IMR-90 (cell line): ENCODE measurements around the gene TASP1. TPM values are rescaled to one million over a fixed set of nuclear protein-coding genes. Genes with fewer than 3 reads are reported as not detected.

ENCODE experiments used
- ATAC-seq: fragments of 200-7000 bp; cut with Tn5 transposase; 2 replicates; pipeline ENCODE4 v1.9.1; 2020; ENCODE audit warnings: low read depth, mild to moderate bottlenecking, moderate library complexity
- BruUV-seq: library from RNA; stranded (reverse); fragments of 400-500 nt; replicated peaks from 2 replicates; lab custom pipeline; 2021; lab: Mats Ljungman, UMichigan
- CTCF ChIA-PET: fragments of 300-600 bp; formaldehyde crosslinking; extraction: SDS; loops from one replicate; lab custom pipeline; 2021; ENCODE audit warnings: antibody characterized with exemption; lab: Yijun Ruan, JAX
- POLR2A ChIA-PET: fragments of 300-600 bp; sonication (Branson Sonifier 250); formaldehyde crosslinking; loops from one replicate; lab custom pipeline; 2022; ENCODE audit warnings: antibody characterized with exemption; ENCODE audit not compliant: unreplicated experiment; lab: Charles Lee
- DNase-seq: peaks from one replicate; pipeline ENCODE4 v3.0.0; 2013
- H2AFZ ChIP-seq: replicated peaks from 2 replicates; pipeline ENCODE3; 2013; ENCODE audit warnings: low read length, mild to moderate bottlenecking; ENCODE audit not compliant: poor library complexity
- H2AK5ac ChIP-seq: 2 replicates; pipeline ENCODE4 v1.6.1; 2013; ENCODE audit warnings: low read depth, low read length, inconsistent platforms
- H2AK9ac ChIP-seq: replicated peaks from 2 replicates; pipeline ENCODE3; 2013; ENCODE audit warnings: mild to moderate bottlenecking, low read depth, low read length, moderate library complexity; ENCODE audit not compliant: poor library complexity
- H2BK120ac ChIP-seq: 2 replicates; pipeline ENCODE4 v1.6.1; 2013; ENCODE audit warnings: low read depth, low read length, inconsistent platforms
- H2BK15ac ChIP-seq: 3 replicates; pipeline ENCODE4 v1.6.1; 2013; ENCODE audit warnings: low read depth, low read length, inconsistent platforms
- H2BK20ac ChIP-seq: 2 replicates; pipeline ENCODE4 v1.6.1; 2013; ENCODE audit warnings: low read depth, mild to moderate bottlenecking, inconsistent platforms, low read length, moderate library complexity
- H2BK5ac ChIP-seq: 2 replicates; pipeline ENCODE4 v1.6.1; 2013; ENCODE audit warnings: mild to moderate bottlenecking, low read depth, low read length, inconsistent platforms; ENCODE audit not compliant: poor library complexity, severe bottlenecking
- H3K14ac ChIP-seq: replicated peaks from 2 replicates; pipeline ENCODE4 v1.6.1; 2013; ENCODE audit warnings: low read depth, low read length, inconsistent platforms
- H3K18ac ChIP-seq: 2 replicates; pipeline ENCODE4 v1.6.1; 2013; ENCODE audit warnings: low read depth, low read length, control low read depth
- H3K23ac ChIP-seq: 2 replicates; pipeline ENCODE4 v1.6.1; 2013; ENCODE audit warnings: low read depth, low read length, inconsistent platforms
- H3K27ac ChIP-seq: 2 replicates; pipeline ENCODE4 v1.5.1; 2013; ENCODE audit warnings: mild to moderate bottlenecking, control low read depth, low read length; ENCODE audit not compliant: insufficient read depth
- H3K27me3 ChIP-seq: 2 replicates; pipeline ENCODE4 v1.6.1; 2013; ENCODE audit warnings: low read length; ENCODE audit not compliant: control insufficient read depth, insufficient read depth
- H3K36me3 ChIP-seq: 2 replicates; pipeline ENCODE4 v1.6.1; 2013; ENCODE audit warnings: low read length, mixed read lengths; ENCODE audit not compliant: control insufficient read depth, insufficient read depth
- H3K4ac ChIP-seq: 2 replicates; pipeline ENCODE4 v1.6.1; 2013; ENCODE audit warnings: low read depth, low read length, inconsistent platforms
- H3K4me1 ChIP-seq: 2 replicates; pipeline ENCODE4 v1.6.1; 2013; ENCODE audit warnings: low read length, mixed read lengths; ENCODE audit not compliant: control insufficient read depth, insufficient read depth
- H3K4me2 ChIP-seq: 2 replicates; pipeline ENCODE4 v1.6.1; 2013; ENCODE audit warnings: low read depth, mild to moderate bottlenecking, control low read depth, low read length, moderate library complexity
- H3K4me3 ChIP-seq: 2 replicates; pipeline ENCODE4 v1.5.1; 2013; ENCODE audit warnings: low read depth, mild to moderate bottlenecking, control low read depth, low read length, moderate library complexity; ENCODE audit not compliant: insufficient read depth
- H3K56ac ChIP-seq: 2 replicates; pipeline ENCODE4 v1.6.1; 2013; ENCODE audit warnings: low read length, inconsistent platforms; ENCODE audit not compliant: insufficient read depth; ENCODE audit errors: extremely low read depth
- H3K79me1 ChIP-seq, 2 experiments: 2 replicates each; pipeline ENCODE4 v1.6.1; 2013; ENCODE audit warnings: low read length in 2 of 2, inconsistent platforms in 1 of 2, low read depth in 1 of 2
- H3K9ac ChIP-seq: 2 replicates; pipeline ENCODE4 v1.6.1; 2013; ENCODE audit warnings: low read depth, low read length, control low read depth
- H3K9me1 ChIP-seq: 2 replicates; pipeline ENCODE4 v1.6.1; 2013; ENCODE audit warnings: low read length, inconsistent platforms; ENCODE audit not compliant: insufficient read depth
- H3K9me3 ChIP-seq: 2 replicates; pipeline ENCODE4 v1.6.1; 2013; ENCODE audit warnings: low read length; ENCODE audit not compliant: control insufficient read depth, insufficient read depth
- H4K20me1 ChIP-seq: 2 replicates; pipeline ENCODE4 v1.6.1; 2013; ENCODE audit warnings: low read length, inconsistent platforms; ENCODE audit not compliant: insufficient read depth
- H4K5ac ChIP-seq: 2 replicates; pipeline ENCODE4 v1.6.1; 2013; ENCODE audit warnings: mild to moderate bottlenecking, low read depth, low read length, control low read depth
- H4K8ac ChIP-seq, 2 experiments: 2 replicates each; pipeline ENCODE4 v1.6.1; 2013; ENCODE audit warnings: low read depth in 2 of 2, low read length in 2 of 2, control low read depth in 1 of 2, inconsistent platforms in 1 of 2
- H4K91ac ChIP-seq: 2 replicates; pipeline ENCODE4 v1.6.1; 2013; ENCODE audit warnings: low read depth, low read length, inconsistent platforms; ENCODE audit not compliant: insufficient read depth
- BHLHE40 ChIP-seq: fragments of 150-350 bp; IDR thresholded peaks from 2 replicates; pipeline ENCODE4 v1.6.1; 2016; ENCODE audit warnings: mild to moderate bottlenecking, low read depth, low read length
- CEBPB ChIP-seq: IDR thresholded peaks from 2 replicates; pipeline ENCODE4 v1.6.1; 2012; ENCODE audit warnings: low read depth, low read length, improper control_type of control experiment
- CHD1 ChIP-seq: IDR thresholded peaks from 2 replicates; pipeline ENCODE4 v1.6.1; 2012; ENCODE audit warnings: low read depth, low read length, improper control_type of control experiment
- MXI1 ChIP-seq: IDR thresholded peaks from 2 replicates; pipeline ENCODE4 v1.6.1; 2012; ENCODE audit warnings: low read depth, mild to moderate bottlenecking, low read length, moderate library complexity, borderline replicate concordance
- NFE2L2 ChIP-seq: fragments of 150-350 bp; IDR thresholded peaks from 2 replicates; pipeline ENCODE4 v1.6.1; 2016; ENCODE audit warnings: low read depth, mild to moderate bottlenecking, low read length
- RAD21 ChIP-seq: IDR thresholded peaks from 2 replicates; pipeline ENCODE4 v1.6.1; 2012; ENCODE audit warnings: low read length, improper control_type of control experiment
- RCOR1 ChIP-seq: IDR thresholded peaks from 2 replicates; pipeline ENCODE4 v1.6.1; 2012; ENCODE audit warnings: mild to moderate bottlenecking, low read length, improper control_type of control experiment; ENCODE audit not compliant: insufficient replicate concordance
- RFX5 ChIP-seq: IDR thresholded peaks from 2 replicates; pipeline ENCODE4 v1.8.0; 2012; ENCODE audit warnings: low read depth, mild to moderate bottlenecking, low read length, moderate library complexity
- SMC3 ChIP-seq: fragments of 150-350 bp; IDR thresholded peaks from 2 replicates; pipeline ENCODE4 v1.6.1; 2016; ENCODE audit warnings: low read depth, mild to moderate bottlenecking, antibody characterized with exemption, low read length, moderate library complexity
- WGBS, 2 experiments: methylation state at CpG; one replicate each; pipeline versions ENCODE4 v1.1.5 to v1.1.7; 2013; ENCODE audit warnings: missing lambda C conversion rate in 2 of 2; ENCODE audit not compliant: insufficient read length in 1 of 2; ENCODE audit errors: extremely low coverage in 2 of 2; 5-methylcytosine and 5-hydroxymethylcytosine counted together
- dilution Hi-C: fragments of 300-500 bp; cut with HindIII; formaldehyde crosslinking; loops from one replicate; pipeline ENCODE4 v1.14.3; 2018; ENCODE audit warnings: low sequenced_read_pairs; ENCODE audit not compliant: unreplicated experiment
- in situ Hi-C: fragments of 300-500 bp; cut with MboI; formaldehyde crosslinking; loops from 3 replicates; pipeline ENCODE4 v1.14.3; 2019; ENCODE audit warnings: low sequenced_read_pairs, inconsistent platforms, mixed read lengths
- intact Hi-C: fragments of 100-400 bp; cut with micrococcal nuclease; formaldehyde crosslinking; loops from 2 replicates; pipeline ENCODE4 v1.10.0; 2022
- polyA plus RNA-seq, 3 experiments: library from polyadenylated mRNA; depleted of rRNA; stranded (reverse); fragments of >200 nt; gene quantifications; 2 replicates each; pipeline ENCODE4 v1.2.3, GENCODE V29; 2012; ENCODE audit warnings: low replicate concordance in 1 of 3
- total RNA-seq: library from RNA; depleted of rRNA; stranded (reverse); fragments of >200 nt; gene quantifications from 2 replicates; pipeline ENCODE4 v1.2.3, GENCODE V29; 2012
- TF ChIP-seq, protein P1 (sequence below): fragments of 150-350 bp; IDR thresholded peaks from 2 replicates; pipeline ENCODE4 v1.6.1; 2017; ENCODE audit warnings: mild to moderate bottlenecking, antibody characterized with exemption, low read length, low read depth

Gene TASP1
- total and polyA plus RNA-seq, 2 of the 4 experiments (the other 2 are of a cell fraction), result 3.9 to 7.9 TPM

DNA sequence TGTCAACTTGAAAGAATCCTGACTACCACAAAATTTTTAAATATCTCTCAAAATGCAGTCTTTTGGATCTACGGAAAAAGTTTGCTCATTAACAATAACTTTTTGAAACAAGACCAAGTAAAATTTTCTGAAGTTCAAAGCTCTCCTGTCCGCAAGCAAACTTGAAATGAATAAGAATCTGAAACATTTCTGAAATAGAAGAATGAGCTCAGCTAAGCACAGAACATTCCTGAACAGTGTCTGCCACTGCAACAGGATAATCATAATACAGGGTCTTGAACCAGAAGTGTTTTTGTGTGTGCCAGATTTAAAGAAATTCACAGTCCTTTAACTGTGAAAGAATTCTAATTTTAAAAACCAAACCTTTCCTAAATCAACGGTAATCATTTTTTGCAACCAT, 49.1 kb upstream of the TASP1 start:
- no peak overlapping the region for H3K4me3 ChIP-seq
- no TSS peak for BruUV-seq
- no peak overlapping the region for H2BK20ac ChIP-seq
- no peak overlapping the region for H2BK120ac ChIP-seq
- intact Hi-C loops (no loop called here), in situ Hi-C loops (no loop called here), dilution Hi-C loops (no loop called here)
- no peak overlapping the region for H4K5ac ChIP-seq
- ChIA-PET POLR2A (no interaction called here), CTCF (interaction anchor here (0.6 kb wide), 1 partner anchor 30 kb away, joined by 4 read pairs; no protein-coding TSS in a partner anchor)
- no peak overlapping the region for H3K4me2 ChIP-seq
- no CpG with 5 or more reads among the region's 3 CpGs for WGBS, 2 experiments
- no peak overlapping the region for H3K56ac ChIP-seq
- H4K20me1 ChIP-seq, result no peaks in the 10 kb centered on the region
- H2AFZ ChIP-seq, result no peak overlapping the region
- H3K9me3 ChIP-seq, result no peaks in the 10 kb centered on the region
- H3K18ac ChIP-seq, result no peak overlapping the region
- no peaks in the 10 kb centered on the region for H3K27me3 ChIP-seq
- no peak overlapping the region for H2AK9ac ChIP-seq
- ATAC-seq, result no peak
- H3K4me1 ChIP-seq, result no peaks in the 10 kb centered on the region
- no peak overlapping the region for H4K91ac ChIP-seq
- H3K9ac ChIP-seq, result no peak overlapping the region
- no peak overlapping the region for H3K4ac ChIP-seq
- no peak overlapping the region for H3K27ac ChIP-seq
- H3K79me1 ChIP-seq, result no peaks in the 10 kb centered on the region
- DNase-seq, result no peak
- no peak overlapping the region for H3K14ac ChIP-seq
- no peaks in the 10 kb centered on the region for H3K36me3 ChIP-seq
- H2BK15ac ChIP-seq, result no peak overlapping the region
- H2BK5ac ChIP-seq, result no peak overlapping the region
- H3K23ac ChIP-seq, result no peak overlapping the region
- no peak overlapping the region for H2AK5ac ChIP-seq
- no peak overlapping the region for H4K8ac ChIP-seq
- no peaks in the 10 kb centered on the region for H3K9me1 ChIP-seq
- TF ChIP-seq RFX5, result no peak
- TF ChIP-seq CHD1, result no peak
- TF ChIP-seq RAD21, result no peak
- no peak for TF ChIP-seq MXI1
- no peak for TF ChIP-seq NFE2L2
- TF ChIP-seq BHLHE40, result no peak
- TF ChIP-seq CEBPB, result no peak
- TF ChIP-seq, protein P1, sequence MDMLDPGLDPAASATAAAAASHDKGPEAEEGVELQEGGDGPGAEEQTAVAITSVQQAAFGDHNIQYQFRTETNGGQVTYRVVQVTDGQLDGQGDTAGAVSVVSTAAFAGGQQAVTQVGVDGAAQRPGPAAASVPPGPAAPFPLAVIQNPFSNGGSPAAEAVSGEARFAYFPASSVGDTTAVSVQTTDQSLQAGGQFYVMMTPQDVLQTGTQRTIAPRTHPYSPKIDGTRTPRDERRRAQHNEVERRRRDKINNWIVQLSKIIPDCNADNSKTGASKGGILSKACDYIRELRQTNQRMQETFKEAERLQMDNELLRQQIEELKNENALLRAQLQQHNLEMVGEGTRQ, result no peak
- TF ChIP-seq RCOR1, result no peak
- TF ChIP-seq SMC3, result no peak
